MM.1S (cell line): ENCODE data around the gene CYTH1.

Experiments used
- DNase-seq: peaks from one replicate; pipeline ENCODE4 v3.0.0-alpha.2; 2015
- H2AFZ ChIP-seq: fragments of 300-600 bp; sonication (generic); 2 replicates; pipeline ENCODE4 v1.6.0; 2016; ENCODE audit warnings: antibody characterized with exemption, low read length
- H3F3A ChIP-seq: fragments of 300-600 bp; sonication (generic); 2 replicates; pipeline ENCODE4 v1.6.1; 2016; ENCODE audit warnings: mild to moderate bottlenecking, antibody characterized with exemption, low read length, moderate library complexity, mixed read lengths; ENCODE audit not compliant: insufficient read depth
- H3K27ac ChIP-seq: fragments of 300-600 bp; sonication (generic); 2 replicates; pipeline ENCODE4 v1.5.1; 2016; ENCODE audit warnings: mild to moderate bottlenecking, low read length
- H3K27me3 ChIP-seq: fragments of 300-600 bp; sonication (generic); replicated peaks from 2 replicates; pipeline ENCODE4 v1.6.0; 2016; ENCODE audit warnings: low read length; ENCODE audit not compliant: insufficient read depth
- H3K36me3 ChIP-seq: fragments of 300-600 bp; sonication (generic); replicated peaks from 2 replicates; pipeline ENCODE4 v1.6.1; 2016; ENCODE audit warnings: mild to moderate bottlenecking, low read length, mixed read lengths; ENCODE audit not compliant: insufficient read depth
- H3K4me1 ChIP-seq: fragments of 300-600 bp; sonication (generic); 2 replicates; pipeline ENCODE4 v1.6.1; 2016; ENCODE audit warnings: low read length, mixed read lengths
- H3K4me2 ChIP-seq: fragments of 300-600 bp; sonication (generic); 2 replicates; pipeline ENCODE4 v1.6.0; 2016; ENCODE audit warnings: low read depth, low read length
- H3K4me3 ChIP-seq: fragments of 300-600 bp; sonication (generic); 2 replicates; pipeline ENCODE4 v1.5.1; 2016; ENCODE audit warnings: low read length, mixed read lengths
- H3K79me2 ChIP-seq: fragments of 300-600 bp; sonication (generic); 2 replicates; pipeline ENCODE4 v1.6.1; 2016; ENCODE audit warnings: mixed run types, low read length, mixed read lengths
- H3K9ac ChIP-seq: fragments of 300-600 bp; sonication (generic); 2 replicates; pipeline ENCODE4 v1.6.1; 2016; ENCODE audit warnings: low read length, mixed read lengths
- H3K9me2 ChIP-seq: fragments of 300-600 bp; sonication (generic); replicated peaks from 2 replicates; pipeline ENCODE4 v1.6.1; 2016; ENCODE audit warnings: mild to moderate bottlenecking, low read length, mixed read lengths; ENCODE audit not compliant: insufficient read depth
- H3K9me3 ChIP-seq: fragments of 300-600 bp; sonication (generic); replicated peaks from 2 replicates; pipeline ENCODE4 v1.6.1; 2016; ENCODE audit warnings: mild to moderate bottlenecking, low read length, mixed read lengths; ENCODE audit not compliant: insufficient read depth
- H4K20me1 ChIP-seq: fragments of 300-600 bp; sonication (generic); 2 replicates; pipeline ENCODE4 v1.6.1; 2016; ENCODE audit warnings: mild to moderate bottlenecking, low read length, moderate library complexity, mixed read lengths; ENCODE audit not compliant: insufficient read depth
- CTCF ChIP-seq: fragments of 300-600 bp; sonication (generic); IDR thresholded peaks from 2 replicates; pipeline ENCODE4 v1.5.1; 2016; ENCODE audit warnings: antibody characterized with exemption, low read length, mixed read lengths
- EZH2 ChIP-seq: fragments of 300-600 bp; sonication (generic); optimal IDR thresholded peaks from 2 replicates; pipeline ENCODE3; 2017; ENCODE audit warnings: low read depth, mild to moderate bottlenecking, antibody characterized with exemption, low read length, mixed read lengths
- EZH2phosphoT487 ChIP-seq: fragments of 300-600 bp; sonication (generic); IDR thresholded peaks from 2 replicates; pipeline ENCODE4 v1.6.1; 2018; ENCODE audit warnings: antibody characterized with exemption, low read length

Gene CYTH1

GRCh38 chr17:78655251-78655940 is 126.7 kb downstream of the CYTH1 start:
- DNase-seq: no peak
- no peak overlapping the region for H3K9ac ChIP-seq
- no peaks in the 10 kb centered on the region for H4K20me1 ChIP-seq
- H3F3A ChIP-seq: no peaks in the 10 kb centered on the region
- no peak overlapping the region for H3K4me3 ChIP-seq
- H3K79me2 ChIP-seq: no peaks in the 10 kb centered on the region
- no peak overlapping the region for H3K27ac ChIP-seq
- no peaks in the 10 kb centered on the region for H3K9me3 ChIP-seq
- H3K9me2 ChIP-seq: no peaks in the 10 kb centered on the region
- no peaks in the 10 kb centered on the region for H3K36me3 ChIP-seq
- H2AFZ ChIP-seq: no peak overlapping the region
- H3K4me2 ChIP-seq: no peak overlapping the region
- H3K4me1 ChIP-seq: no peaks in the 10 kb centered on the region
- H3K27me3 ChIP-seq: no peaks in the 10 kb centered on the region
- TF ChIP-seq EZH2 (no peak), CTCF (no peak), EZH2phosphoT487 (no peak)

- Histone ChIP-seq H3K9ac (no peak overlapping the region), H3K4me3 (no peak overlapping the region), H3K9me3 (no peaks in the 10 kb centered on the region), H3K4me1 (no peaks in the 10 kb centered on the region), H3K27ac (no peak overlapping the region), H3K9me2 (no peaks in the 10 kb centered on the region), H4K20me1 (no peaks in the 10 kb centered on the region), H3K27me3 (no peaks in the 10 kb centered on the region), H3K36me3 (no peaks in the 10 kb centered on the region), H3F3A (no peaks in the 10 kb centered on the region), H3K4me2 (no peak overlapping the region), H3K79me2 (no peaks in the 10 kb centered on the region), H2AFZ (no peak overlapping the region)
- DNase-seq: no peak
- no peak for TF ChIP-seq EZH2phosphoT487
- no peak for TF ChIP-seq EZH2
- TF ChIP-seq CTCF: no peak
Observed at GRCh38 chr17:78654325-78654724, 127.7 kb downstream of the CYTH1 start.

GRCh38 chr17:78653382-78653781 is 128.7 kb downstream of the CYTH1 start:
- TF ChIP-seq EZH2phosphoT487 (no peak), EZH2 (no peak), CTCF (no peak)

More at GRCh38 chr17:78653382-78653781, 128.7 kb downstream of the CYTH1 start:
- no peaks in the 10 kb centered on the region for H4K20me1 ChIP-seq
- no peaks in the 10 kb centered on the region for H3K79me2 ChIP-seq
- no peak overlapping the region for H3K4me2 ChIP-seq
- no peaks in the 10 kb centered on the region for H3K27me3 ChIP-seq
- no peak overlapping the region for H3K4me3 ChIP-seq
- H3K9ac ChIP-seq: no peak overlapping the region
- no peak overlapping the region for H2AFZ ChIP-seq
- H3K9me2 ChIP-seq: no peaks in the 10 kb centered on the region
- DNase-seq: no peak
- no peaks in the 10 kb centered on the region for H3K4me1 ChIP-seq
- no peaks in the 10 kb centered on the region for H3F3A ChIP-seq
- H3K36me3 ChIP-seq: no peaks in the 10 kb centered on the region
- no peaks in the 10 kb centered on the region for H3K9me3 ChIP-seq
- H3K27ac ChIP-seq: no peak overlapping the region
